ENCODE measurements around the gene RPS17. TPM values are rescaled to one million over a fixed set of nuclear protein-coding genes. Genes with fewer than 3 reads are reported as not detected.
"Not testable (repeated sequence)": the region's sequence is repeated elsewhere in the genome, so short reads cannot be mapped to it uniquely, and the experiment has no call there.

RPS17 gene
- polyA plus RNA-seq, 1 donor, result 3,438 TPM

DNA sequence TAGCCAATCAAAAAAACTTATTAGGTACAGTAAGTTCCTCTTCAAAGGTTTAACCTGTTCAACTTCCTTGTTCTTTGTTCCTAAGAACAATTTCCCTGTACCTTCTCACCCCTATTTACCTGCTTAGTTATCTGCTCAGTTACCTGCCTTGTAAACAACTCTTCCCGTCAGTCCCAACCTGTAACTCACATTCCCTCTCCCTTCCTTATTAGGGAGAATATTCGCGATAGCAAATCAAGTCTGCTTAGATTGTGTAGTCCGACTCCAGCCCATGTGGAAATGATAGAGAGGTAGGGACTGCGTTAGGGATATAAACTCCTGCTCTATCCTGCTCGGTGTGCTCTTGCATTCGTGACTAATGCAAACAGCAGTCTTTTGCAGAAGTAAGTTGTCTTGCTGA, 53.2 kb downstream of the RPS17 start:
- not testable (repeated sequence) for H3K9me3 ChIP-seq (ENCODE audit: control insufficient read depth, low read depth, low read length); H3K27ac ChIP-seq (ENCODE audit: low read length); H3K4me1 ChIP-seq (ENCODE audit: control insufficient read depth, insufficient read depth, low read length); H3K36me3 ChIP-seq (ENCODE audit: control insufficient read depth, insufficient read depth, low read length); H3K27me3 ChIP-seq (ENCODE audit: control insufficient read depth, insufficient read depth, low read length); H3K4me3 ChIP-seq (ENCODE audit: low read length)
- peak in 1 of 2 donors; percentile 29 for DNase-seq
- no CpG with 5 or more reads among the region's 7 CpGs for WGBS (ENCODE audit: insufficient coverage, low lambda C conversion rate)

Other genes starting within 250 kb of the RPS17 start
- gene GOLGA6L10, start 191.0 kb downstream of the RPS17 start, polyA plus RNA-seq, result 7.4 TPM
- gene GOLGA6L9, start 110.6 kb downstream of the RPS17 start, polyA plus RNA-seq, result 10.7 TPM
- 1.5 TPM for gene CPEB1, start 106.9 kb upstream of the RPS17 start, polyA plus RNA-seq
- 10.2 TPM for gene AP3B2, start 169.4 kb upstream of the RPS17 start, polyA plus RNA-seq